Mesothelial cell of epicardium (in vitro differentiated cells): ENCODE results near the gene TRIAP1. TPM values are rescaled to one million over a fixed set of nuclear protein-coding genes. Genes with fewer than 3 reads are reported as not detected.

ENCODE experiments used
- DNase-seq, 2 experiments: peaks; one replicate each; pipeline ENCODE4 v3.0.0; 2021; ENCODE audit warnings: low spot score in 2 of 2; ENCODE audit not compliant: unreplicated experiment in 2 of 2
- H3K27ac Mint-ChIP-seq: 2 replicates; pipeline ENCODE4 v1.8.0; 2021; ENCODE audit warnings: mixed read lengths
- H3K27me3 Mint-ChIP-seq: 2 replicates; pipeline ENCODE4 v1.8.0; 2021; ENCODE audit warnings: low read depth, mixed read lengths
- H3K36me3 Mint-ChIP-seq: 2 replicates; pipeline ENCODE4 v1.8.0; 2021; ENCODE audit warnings: mixed read lengths
- H3K4me1 Mint-ChIP-seq: 2 replicates; pipeline ENCODE4 v1.8.0; 2021; ENCODE audit warnings: mixed read lengths
- H3K4me3 Mint-ChIP-seq: 2 replicates; pipeline ENCODE4 v1.8.0; 2021; ENCODE audit warnings: mild to moderate bottlenecking, moderate library complexity, mixed read lengths
- H3K9me3 Mint-ChIP-seq: 2 replicates; pipeline ENCODE4 v1.8.0; 2021; ENCODE audit warnings: mixed read lengths
- total RNA-seq: library from RNA; stranded (reverse); gene quantifications from 3 replicates; pipeline ENCODE4 v1.2.1, GENCODE V29; 2021
- TF ChIP-seq, protein P1 (sequence below): fragments of 200-600 bp; sonication (generic); IDR thresholded peaks from one replicate; pipeline ENCODE4 v1.5.0; 2021; ENCODE audit warnings: antibody characterized with exemption; ENCODE audit not compliant: unreplicated experiment

The TRIAP1 gene
- 22.3 to 25.3 TPM (median 23.5 TPM) in 3 replicates for total RNA-seq

DNA sequence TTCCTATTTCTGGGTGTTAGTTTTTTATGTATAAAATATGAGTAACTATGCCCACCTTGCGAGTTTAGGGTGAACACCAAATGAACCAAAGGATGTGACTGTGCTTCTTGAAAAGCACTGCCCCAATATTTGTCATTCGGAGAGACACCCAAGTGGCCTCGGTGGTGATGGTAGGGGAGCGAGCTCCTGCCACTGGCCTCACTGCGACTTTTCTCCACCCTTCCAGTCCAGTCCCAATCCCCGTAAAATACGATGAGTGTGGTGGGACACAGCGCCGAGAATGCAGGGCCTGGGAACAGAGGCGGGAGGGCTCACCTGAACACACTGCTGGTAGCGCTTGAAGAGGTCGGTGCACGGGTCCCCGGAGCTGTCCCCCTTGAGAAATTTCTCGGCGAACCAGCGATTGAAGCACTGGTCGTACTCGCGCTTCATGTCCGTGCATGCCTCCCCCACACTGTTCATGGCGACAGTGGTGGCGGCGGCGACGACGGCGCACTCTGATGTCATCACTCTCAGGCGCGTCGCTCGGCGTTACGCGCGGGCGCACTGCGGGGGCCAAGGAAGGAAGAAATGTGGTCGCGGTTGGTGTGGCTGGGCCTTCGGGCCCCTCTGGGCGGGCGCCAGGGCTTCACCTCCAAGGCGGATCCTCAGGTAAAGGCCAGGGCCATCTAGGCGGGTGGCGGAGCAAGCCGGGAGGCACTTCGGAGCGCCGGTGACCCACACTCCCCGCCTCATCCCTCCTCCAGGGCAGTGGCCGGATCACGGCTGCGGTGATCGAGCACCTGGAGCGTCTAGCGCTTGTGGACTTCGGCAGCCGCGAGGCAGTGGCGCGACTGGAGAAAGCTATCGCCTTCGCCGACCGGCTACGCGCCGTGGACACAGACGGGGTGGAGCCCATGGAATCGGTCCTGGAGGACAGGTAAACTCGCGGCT is at the start of gene TRIAP1, which contains the start of gene GATC:
TRIAP1 (minus strand) TSS at position 474 of the 933 bp plus-strand sequence; CDS start at position 462, 12 bp downstream.
GATC (plus strand) TSS at position 534 of the 933 bp plus-strand sequence; CDS start at position 571, 37 bp downstream.
- Mint-ChIP-seq H3K27me3 (no peaks in the 10 kb centered on the region), H3K9me3 (no peaks in the 10 kb centered on the region), H3K4me1 (peaks cover 22% of the 10 kb centered on the region), H3K27ac (peak within 1 kb of the TSS; percentile 98), H3K4me3 (peak within 1 kb of the TSS; percentile 95), H3K36me3 (peaks cover 3% of the 10 kb centered on the region)
- TF ChIP-seq, protein P1, sequence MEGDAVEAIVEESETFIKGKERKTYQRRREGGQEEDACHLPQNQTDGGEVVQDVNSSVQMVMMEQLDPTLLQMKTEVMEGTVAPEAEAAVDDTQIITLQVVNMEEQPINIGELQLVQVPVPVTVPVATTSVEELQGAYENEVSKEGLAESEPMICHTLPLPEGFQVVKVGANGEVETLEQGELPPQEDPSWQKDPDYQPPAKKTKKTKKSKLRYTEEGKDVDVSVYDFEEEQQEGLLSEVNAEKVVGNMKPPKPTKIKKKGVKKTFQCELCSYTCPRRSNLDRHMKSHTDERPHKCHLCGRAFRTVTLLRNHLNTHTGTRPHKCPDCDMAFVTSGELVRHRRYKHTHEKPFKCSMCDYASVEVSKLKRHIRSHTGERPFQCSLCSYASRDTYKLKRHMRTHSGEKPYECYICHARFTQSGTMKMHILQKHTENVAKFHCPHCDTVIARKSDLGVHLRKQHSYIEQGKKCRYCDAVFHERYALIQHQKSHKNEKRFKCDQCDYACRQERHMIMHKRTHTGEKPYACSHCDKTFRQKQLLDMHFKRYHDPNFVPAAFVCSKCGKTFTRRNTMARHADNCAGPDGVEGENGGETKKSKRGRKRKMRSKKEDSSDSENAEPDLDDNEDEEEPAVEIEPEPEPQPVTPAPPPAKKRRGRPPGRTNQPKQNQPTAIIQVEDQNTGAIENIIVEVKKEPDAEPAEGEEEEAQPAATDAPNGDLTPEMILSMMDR, result no peak
- peak; percentile 74 to 94 for DNase-seq

DNA sequence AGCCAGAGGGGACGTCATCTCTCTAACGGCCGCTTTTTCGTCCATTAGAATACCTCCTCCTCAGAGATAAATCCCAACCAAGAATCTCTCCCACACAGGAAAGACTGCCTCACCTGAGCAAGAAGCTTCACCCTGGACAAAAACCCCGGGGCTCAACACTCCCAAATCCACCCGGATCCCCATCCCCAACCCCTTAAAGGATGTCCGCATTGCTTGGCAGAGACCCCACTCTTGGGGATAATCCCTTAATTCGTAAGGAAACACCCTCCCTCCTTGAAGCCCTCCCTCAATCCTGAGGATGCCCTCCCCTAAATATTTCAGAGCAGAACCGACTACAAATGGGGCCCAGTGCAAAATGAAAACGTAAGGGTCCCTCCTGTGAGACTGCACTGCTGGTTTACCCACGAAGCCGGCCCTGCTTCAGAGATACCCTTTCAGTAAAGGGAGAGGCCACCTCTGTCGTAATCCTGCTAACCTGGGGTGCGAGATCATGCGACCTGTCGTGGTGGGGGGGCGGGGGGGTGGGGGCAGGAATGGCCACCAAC is 49.1 kb upstream of the TRIAP1 start:
- no peaks in the 10 kb centered on the region for H3K27me3 Mint-ChIP-seq
- H3K4me1 Mint-ChIP-seq, result peaks cover 29% of the 10 kb centered on the region
- H3K27ac Mint-ChIP-seq, result peak overlapping the region; percentile 96

DNA sequence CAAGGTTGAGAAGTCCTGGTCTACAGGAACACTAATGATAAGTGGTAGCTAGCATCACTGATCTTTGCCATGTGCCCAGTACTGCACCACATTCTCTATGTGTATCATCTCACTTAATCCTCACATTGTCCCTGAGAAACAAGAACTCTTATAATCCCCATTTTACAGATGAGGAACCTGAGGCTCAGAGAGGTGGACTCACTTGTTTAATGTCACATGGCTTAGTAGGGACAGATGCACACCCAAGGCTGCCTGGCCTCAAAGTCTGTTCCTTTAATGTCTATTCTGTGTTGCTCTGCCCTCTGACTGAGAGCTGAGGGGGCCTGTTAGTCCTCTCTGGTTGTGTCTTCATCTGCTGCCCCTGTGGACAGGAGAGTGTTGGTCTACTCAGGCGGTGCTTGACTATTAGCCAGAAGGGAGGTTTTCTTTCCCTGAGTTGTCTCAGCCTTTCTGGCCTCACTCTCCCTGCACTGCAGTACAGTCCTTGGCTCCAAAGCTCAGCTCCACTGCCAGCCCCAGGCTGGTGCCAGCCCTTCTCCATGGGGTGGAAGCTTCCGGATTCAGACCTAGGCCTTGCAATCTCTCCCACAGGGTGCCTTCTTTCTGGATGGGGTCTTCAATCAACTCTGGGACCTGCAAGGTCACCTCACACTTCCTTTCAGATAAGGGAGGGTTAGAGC is 44.8 kb upstream of the TRIAP1 start:
- H3K27me3 Mint-ChIP-seq, result no peaks in the 10 kb centered on the region
- H3K4me3 Mint-ChIP-seq, result no peak overlapping the region

More for the DNA sequence above, 49.1 kb upstream of the TRIAP1 start:
- TF ChIP-seq, protein P1, result no peak
- peaks cover 8% of the 10 kb centered on the region for H3K36me3 Mint-ChIP-seq
- H3K9me3 Mint-ChIP-seq, result no peaks in the 10 kb centered on the region
- H3K4me3 Mint-ChIP-seq, result peak overlapping the region; percentile 89
- DNase-seq, result no peak

DNA sequence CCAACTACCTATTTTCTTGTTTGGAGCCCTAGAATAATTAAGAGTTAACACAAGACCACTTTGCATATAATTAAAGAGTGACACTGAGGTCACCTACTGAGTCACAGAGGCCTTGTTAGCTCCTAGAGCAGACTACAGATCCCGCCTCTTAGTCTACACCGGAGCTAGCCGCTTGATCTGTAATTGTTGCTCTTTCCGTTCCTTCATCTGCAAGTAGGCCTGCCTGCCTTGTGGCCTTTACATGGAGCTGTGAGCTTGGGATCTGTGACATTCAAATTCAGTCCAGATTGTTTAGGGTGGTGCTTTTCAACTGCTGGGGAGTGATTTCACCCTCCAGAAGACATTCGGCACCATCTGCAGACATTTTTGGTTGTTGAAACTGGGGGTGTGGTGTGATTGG is 44.1 kb upstream of the TRIAP1 start:
- no peak overlapping the region for H3K27ac Mint-ChIP-seq
- H3K27me3 Mint-ChIP-seq, result no peaks in the 10 kb centered on the region
- no peak overlapping the region for H3K4me3 Mint-ChIP-seq
- no peaks in the 10 kb centered on the region for H3K9me3 Mint-ChIP-seq
- H3K36me3 Mint-ChIP-seq, result peaks cover 8% of the 10 kb centered on the region
- TF ChIP-seq, protein P1, result no peak
- no peak for DNase-seq
- peaks cover 22% of the 10 kb centered on the region for H3K4me1 Mint-ChIP-seq

More for the DNA sequence above, 44.8 kb upstream of the TRIAP1 start:
- Mint-ChIP-seq H3K9me3 (no peaks in the 10 kb centered on the region), H3K4me1 (peaks cover 23% of the 10 kb centered on the region), H3K27ac (no peak overlapping the region), H3K36me3 (peaks cover 8% of the 10 kb centered on the region)
- TF ChIP-seq, protein P1, result no peak
- no peak for DNase-seq

DNA sequence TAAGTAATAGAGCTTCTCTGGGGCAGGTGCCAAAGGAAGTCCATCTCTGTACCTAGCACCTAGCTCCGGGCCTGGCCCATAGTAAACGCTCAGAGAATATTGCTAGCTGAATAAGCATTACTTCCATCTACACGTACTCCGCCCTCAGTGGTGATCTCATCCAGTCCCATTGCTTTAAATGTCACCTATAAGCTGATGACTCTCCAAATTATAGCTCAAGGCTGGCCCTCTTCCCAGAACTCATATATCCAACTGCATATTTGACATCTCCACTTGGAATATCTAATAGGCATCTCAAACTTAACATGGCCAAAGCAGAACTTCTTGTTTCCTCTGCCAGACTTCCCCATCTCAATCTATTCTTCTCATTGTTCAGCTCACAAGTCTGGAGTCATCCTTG is 42.8 kb upstream of the TRIAP1 start:
- Mint-ChIP-seq H3K27me3 (no peaks in the 10 kb centered on the region), H3K4me1 (peaks cover 13% of the 10 kb centered on the region), H3K9me3 (no peaks in the 10 kb centered on the region), H3K27ac (no peak overlapping the region), H3K36me3 (peaks cover 8% of the 10 kb centered on the region), H3K4me3 (no peak overlapping the region)
- DNase-seq, result no peak
- TF ChIP-seq, protein P1, result no peak
